HUES48 (cell line): ENCODE results near the gene ZFYVE9.
"Not testable (repeated sequence)": the region's sequence is repeated elsewhere in the genome, so short reads cannot be mapped to it uniquely, and the experiment has no call there.

Experiments
- H3K27ac ChIP-seq: one replicate; pipeline ENCODE4 v1.7.0; 2013; ENCODE audit warnings: low read depth, low read length, inconsistent platforms
- H3K27me3 ChIP-seq: 2 replicates; pipeline ENCODE4 v1.6.1; 2013; ENCODE audit warnings: mild to moderate bottlenecking, low read length; ENCODE audit not compliant: control insufficient read depth, insufficient read depth
- H3K36me3 ChIP-seq: 2 replicates; pipeline ENCODE4 v1.6.1; 2013; ENCODE audit warnings: low read length; ENCODE audit not compliant: control insufficient read depth, insufficient read depth
- H3K4me1 ChIP-seq: 2 replicates; pipeline ENCODE4 v1.6.1; 2013; ENCODE audit warnings: mild to moderate bottlenecking, low read length; ENCODE audit not compliant: control insufficient read depth, insufficient read depth
- H3K4me3 ChIP-seq: 2 replicates; pipeline ENCODE4 v1.5.1; 2013; ENCODE audit warnings: mild to moderate bottlenecking, low read depth, low read length
- H3K9ac ChIP-seq: 2 replicates; pipeline ENCODE4 v1.6.1; 2013; ENCODE audit warnings: mild to moderate bottlenecking, low read depth, low read length, moderate library complexity
- H3K9me3 ChIP-seq: 2 replicates; pipeline ENCODE4 v1.6.1; 2013; ENCODE audit warnings: low read length; ENCODE audit not compliant: control insufficient read depth, insufficient read depth

ZFYVE9 gene

GRCh38 chr1:52359676-52360594, 218.0 kb downstream of the ZFYVE9 start:
- H3K4me3 ChIP-seq, result no peak overlapping the region
- no peaks in the 10 kb centered on the region for H3K9me3 ChIP-seq
- no peak overlapping the region for H3K9ac ChIP-seq
- peaks cover 88% of the 10 kb centered on the region for H3K36me3 ChIP-seq
- H3K4me1 ChIP-seq, result peaks cover 6% of the 10 kb centered on the region; the same call in 1 of the 2 replicates
- no peak overlapping the region for H3K27ac ChIP-seq
- no peaks in the 10 kb centered on the region for H3K27me3 ChIP-seq

- Histone ChIP-seq H3K4me1 (peaks cover 11% of the 10 kb centered on the region; the same call in 1 of the 2 replicates), H3K36me3 (peaks cover 82% of the 10 kb centered on the region), H3K27me3 (no peaks in the 10 kb centered on the region), H3K27ac (no peak overlapping the region), H3K9me3 (no peaks in the 10 kb centered on the region), H3K9ac (no peak overlapping the region), H3K4me3 (no peak overlapping the region)
Observed at GRCh38 chr1:52360595-52360968, 218.7 kb downstream of the ZFYVE9 start.

GRCh38 chr1:52364235-52364839, 222.4 kb downstream of the ZFYVE9 start:
- H3K9ac ChIP-seq, result no peak overlapping the region
- H3K9me3 ChIP-seq, result no peaks in the 10 kb centered on the region
- H3K4me3 ChIP-seq, result 0 out of 2 replicates have a peak overlapping the region, but pooled peaks have one; percentile 77
- H3K4me1 ChIP-seq, result peaks cover 11% of the 10 kb centered on the region; the same call in 1 of the 2 replicates
- H3K36me3 ChIP-seq, result peaks cover 44% of the 10 kb centered on the region
- no peaks in the 10 kb centered on the region for H3K27me3 ChIP-seq
- H3K27ac ChIP-seq, result no peak overlapping the region

- Histone ChIP-seq H3K4me1 (peaks cover 11% of the 10 kb centered on the region; the same call in 1 of the 2 replicates), H3K4me3 (peak overlapping the region; percentile 77), H3K9ac (peak overlapping the region; percentile 60), H3K27me3 (no peaks in the 10 kb centered on the region), H3K9me3 (no peaks in the 10 kb centered on the region), H3K27ac (peak overlapping the region; percentile 91), H3K36me3 (peaks cover 35% of the 10 kb centered on the region)
Observed at GRCh38 chr1:52365071-52365745, 223.3 kb downstream of the ZFYVE9 start.

- no peaks in the 10 kb centered on the region for H3K9me3 ChIP-seq
- no peaks in the 10 kb centered on the region for H3K27me3 ChIP-seq
- H3K27ac ChIP-seq, result peak within 1 kb of the TSS; percentile 91
Observed at GRCh38 chr1:52365746-52366516, 224.0 kb downstream of the ZFYVE9 start, which contains the start of gene CC2D1B. Gene CC2D1B, minus strand, starts transcription at chr1:52366205. Its CDS starts 1,585 bp downstream, at chr1:52364620.

GRCh38 chr1:52366517-52366827, 224.6 kb downstream of the ZFYVE9 start:
- H3K27me3 ChIP-seq, result no peaks in the 10 kb centered on the region
- H3K4me3 ChIP-seq, result peak overlapping the region; percentile 77
- H3K36me3 ChIP-seq, result peaks cover 29% of the 10 kb centered on the region
- peaks cover 11% of the 10 kb centered on the region; the same call in 1 of the 2 replicates for H3K4me1 ChIP-seq
- H3K9me3 ChIP-seq, result no peaks in the 10 kb centered on the region
- H3K9ac ChIP-seq, result no peak overlapping the region
- no peak overlapping the region for H3K27ac ChIP-seq

More at GRCh38 chr1:52365746-52366516, 224.0 kb downstream of the ZFYVE9 start, which contains the start of gene CC2D1B:
- Histone ChIP-seq H3K9ac (peak within 1 kb of the TSS; percentile 60), H3K4me1 (peaks cover 11% of the 10 kb centered on the region; the same call in 1 of the 2 replicates), H3K36me3 (peaks cover 29% of the 10 kb centered on the region), H3K4me3 (peak within 1 kb of the TSS; percentile 77)

GRCh38 chr1:52367272-52367671, 225.4 kb downstream of the ZFYVE9 start:
- Histone ChIP-seq H3K4me1 (peaks cover 11% of the 10 kb centered on the region; the same call in 1 of the 2 replicates), H3K9me3 (no peaks in the 10 kb centered on the region), H3K9ac (no peak overlapping the region), H3K27ac (no peak overlapping the region), H3K27me3 (no peaks in the 10 kb centered on the region), H3K36me3 (peaks cover 26% of the 10 kb centered on the region), H3K4me3 (no peak overlapping the region; the same call in 1 of the 2 replicates)

GRCh38 chr1:52368383-52369172, 226.7 kb downstream of the ZFYVE9 start:
- H3K9me3 ChIP-seq, result no peaks in the 10 kb centered on the region
- no peak overlapping the region for H3K27ac ChIP-seq
- H3K36me3 ChIP-seq, result peaks cover 31% of the 10 kb centered on the region
- H3K27me3 ChIP-seq, result no peaks in the 10 kb centered on the region
- peaks cover 11% of the 10 kb centered on the region; the same call in 1 of the 2 replicates for H3K4me1 ChIP-seq
- peak overlapping the region; percentile 22; the same call in 1 of the 2 replicates for H3K9ac ChIP-seq
- H3K4me3 ChIP-seq, result peak overlapping the region; percentile 63

- H3K27ac ChIP-seq, H3K9me3 ChIP-seq: not testable (repeated sequence)
Observed at GRCh38 chr1:52369851-52370250, 228.0 kb downstream of the ZFYVE9 start.

More at GRCh38 chr1:52369851-52370250, 228.0 kb downstream of the ZFYVE9 start:
- peaks cover 37% of the 10 kb centered on the region for H3K36me3 ChIP-seq
- H3K4me1 ChIP-seq, H3K9ac ChIP-seq, H3K27me3 ChIP-seq, H3K4me3 ChIP-seq: not testable (repeated sequence)
